IMR-90 (cell line): ENCODE measurements around the gene RB1. TPM values are rescaled to one million over a fixed set of nuclear protein-coding genes. Genes with fewer than 3 reads are reported as not detected.

Experiments used
- ATAC-seq: fragments of 200-7000 bp; cut with Tn5 transposase; 2 replicates; pipeline ENCODE4 v1.9.1; 2020; ENCODE audit warnings: low read depth, mild to moderate bottlenecking, moderate library complexity
- BruUV-seq: library from RNA; stranded (reverse); fragments of 400-500 nt; replicated peaks from 2 replicates; lab custom pipeline; 2021; lab: Mats Ljungman, UMichigan
- CTCF ChIA-PET: fragments of 300-600 bp; formaldehyde crosslinking; extraction: SDS; loops from one replicate; lab custom pipeline; 2021; ENCODE audit warnings: antibody characterized with exemption; lab: Yijun Ruan, JAX
- POLR2A ChIA-PET: fragments of 300-600 bp; sonication (Branson Sonifier 250); formaldehyde crosslinking; loops from one replicate; lab custom pipeline; 2022; ENCODE audit warnings: antibody characterized with exemption; ENCODE audit not compliant: unreplicated experiment; lab: Charles Lee
- DNase-seq: peaks from one replicate; pipeline ENCODE4 v3.0.0; 2013
- H2AFZ ChIP-seq: replicated peaks from 2 replicates; pipeline ENCODE3; 2013; ENCODE audit warnings: low read length, mild to moderate bottlenecking; ENCODE audit not compliant: poor library complexity
- H2AK5ac ChIP-seq: 2 replicates; pipeline ENCODE4 v1.6.1; 2013; ENCODE audit warnings: low read depth, low read length, inconsistent platforms
- H2AK9ac ChIP-seq: replicated peaks from 2 replicates; pipeline ENCODE3; 2013; ENCODE audit warnings: mild to moderate bottlenecking, low read depth, low read length, moderate library complexity; ENCODE audit not compliant: poor library complexity
- H2BK120ac ChIP-seq: 2 replicates; pipeline ENCODE4 v1.6.1; 2013; ENCODE audit warnings: low read depth, low read length, inconsistent platforms
- H2BK15ac ChIP-seq: 3 replicates; pipeline ENCODE4 v1.6.1; 2013; ENCODE audit warnings: low read depth, low read length, inconsistent platforms
- H2BK20ac ChIP-seq: 2 replicates; pipeline ENCODE4 v1.6.1; 2013; ENCODE audit warnings: low read depth, mild to moderate bottlenecking, inconsistent platforms, low read length, moderate library complexity
- H2BK5ac ChIP-seq: 2 replicates; pipeline ENCODE4 v1.6.1; 2013; ENCODE audit warnings: mild to moderate bottlenecking, low read depth, low read length, inconsistent platforms; ENCODE audit not compliant: poor library complexity, severe bottlenecking
- H3K14ac ChIP-seq: replicated peaks from 2 replicates; pipeline ENCODE4 v1.6.1; 2013; ENCODE audit warnings: low read depth, low read length, inconsistent platforms
- H3K18ac ChIP-seq: 2 replicates; pipeline ENCODE4 v1.6.1; 2013; ENCODE audit warnings: low read depth, low read length, control low read depth
- H3K23ac ChIP-seq: 2 replicates; pipeline ENCODE4 v1.6.1; 2013; ENCODE audit warnings: low read depth, low read length, inconsistent platforms
- H3K27ac ChIP-seq: 2 replicates; pipeline ENCODE4 v1.5.1; 2013; ENCODE audit warnings: mild to moderate bottlenecking, control low read depth, low read length; ENCODE audit not compliant: insufficient read depth
- H3K27me3 ChIP-seq: 2 replicates; pipeline ENCODE4 v1.6.1; 2013; ENCODE audit warnings: low read length; ENCODE audit not compliant: control insufficient read depth, insufficient read depth
- H3K36me3 ChIP-seq: 2 replicates; pipeline ENCODE4 v1.6.1; 2013; ENCODE audit warnings: low read length, mixed read lengths; ENCODE audit not compliant: control insufficient read depth, insufficient read depth
- H3K4ac ChIP-seq: 2 replicates; pipeline ENCODE4 v1.6.1; 2013; ENCODE audit warnings: low read depth, low read length, inconsistent platforms
- H3K4me1 ChIP-seq: 2 replicates; pipeline ENCODE4 v1.6.1; 2013; ENCODE audit warnings: low read length, mixed read lengths; ENCODE audit not compliant: control insufficient read depth, insufficient read depth
- H3K4me2 ChIP-seq: 2 replicates; pipeline ENCODE4 v1.6.1; 2013; ENCODE audit warnings: low read depth, mild to moderate bottlenecking, control low read depth, low read length, moderate library complexity
- H3K4me3 ChIP-seq: 2 replicates; pipeline ENCODE4 v1.5.1; 2013; ENCODE audit warnings: low read depth, mild to moderate bottlenecking, control low read depth, low read length, moderate library complexity; ENCODE audit not compliant: insufficient read depth
- H3K56ac ChIP-seq: 2 replicates; pipeline ENCODE4 v1.6.1; 2013; ENCODE audit warnings: low read length, inconsistent platforms; ENCODE audit not compliant: insufficient read depth; ENCODE audit errors: extremely low read depth
- H3K79me1 ChIP-seq, 2 experiments: 2 replicates each; pipeline ENCODE4 v1.6.1; 2013; ENCODE audit warnings: low read length in 2 of 2, inconsistent platforms in 1 of 2, low read depth in 1 of 2
- H3K9ac ChIP-seq: 2 replicates; pipeline ENCODE4 v1.6.1; 2013; ENCODE audit warnings: low read depth, low read length, control low read depth
- H3K9me1 ChIP-seq: 2 replicates; pipeline ENCODE4 v1.6.1; 2013; ENCODE audit warnings: low read length, inconsistent platforms; ENCODE audit not compliant: insufficient read depth
- H3K9me3 ChIP-seq: 2 replicates; pipeline ENCODE4 v1.6.1; 2013; ENCODE audit warnings: low read length; ENCODE audit not compliant: control insufficient read depth, insufficient read depth
- H4K20me1 ChIP-seq: 2 replicates; pipeline ENCODE4 v1.6.1; 2013; ENCODE audit warnings: low read length, inconsistent platforms; ENCODE audit not compliant: insufficient read depth
- H4K5ac ChIP-seq: 2 replicates; pipeline ENCODE4 v1.6.1; 2013; ENCODE audit warnings: mild to moderate bottlenecking, low read depth, low read length, control low read depth
- H4K8ac ChIP-seq, 2 experiments: 2 replicates each; pipeline ENCODE4 v1.6.1; 2013; ENCODE audit warnings: low read depth in 2 of 2, low read length in 2 of 2, control low read depth in 1 of 2, inconsistent platforms in 1 of 2
- H4K91ac ChIP-seq: 2 replicates; pipeline ENCODE4 v1.6.1; 2013; ENCODE audit warnings: low read depth, low read length, inconsistent platforms; ENCODE audit not compliant: insufficient read depth
- BHLHE40 ChIP-seq: fragments of 150-350 bp; IDR thresholded peaks from 2 replicates; pipeline ENCODE4 v1.6.1; 2016; ENCODE audit warnings: mild to moderate bottlenecking, low read depth, low read length
- CEBPB ChIP-seq: IDR thresholded peaks from 2 replicates; pipeline ENCODE4 v1.6.1; 2012; ENCODE audit warnings: low read depth, low read length, improper control_type of control experiment
- CHD1 ChIP-seq: IDR thresholded peaks from 2 replicates; pipeline ENCODE4 v1.6.1; 2012; ENCODE audit warnings: low read depth, low read length, improper control_type of control experiment
- ELK1 ChIP-seq: fragments of 150-350 bp; IDR thresholded peaks from 2 replicates; pipeline ENCODE4 v1.6.1; 2016; ENCODE audit warnings: low read depth, mild to moderate bottlenecking, low read length, moderate library complexity, borderline replicate concordance
- MAFK ChIP-seq: IDR thresholded peaks from 2 replicates; pipeline ENCODE4 v1.6.1; 2012; ENCODE audit warnings: low read depth, low read length, improper control_type of control experiment
- MAZ ChIP-seq: IDR thresholded peaks from 2 replicates; pipeline ENCODE4 v1.6.1; 2012; ENCODE audit warnings: low read depth, mild to moderate bottlenecking, low read length, improper control_type of control experiment, moderate library complexity, borderline replicate concordance
- NFE2L2 ChIP-seq: fragments of 150-350 bp; IDR thresholded peaks from 2 replicates; pipeline ENCODE4 v1.6.1; 2016; ENCODE audit warnings: low read depth, mild to moderate bottlenecking, low read length
- POLR2A ChIP-seq: IDR thresholded peaks from 2 replicates; pipeline ENCODE4 v1.6.1; 2012; ENCODE audit warnings: mild to moderate bottlenecking, low read depth, low read length
- WGBS, 2 experiments: methylation state at CpG; one replicate each; pipeline versions ENCODE4 v1.1.5 to v1.1.7; 2013; ENCODE audit warnings: missing lambda C conversion rate in 2 of 2; ENCODE audit not compliant: insufficient read length in 1 of 2; ENCODE audit errors: extremely low coverage in 2 of 2; 5-methylcytosine and 5-hydroxymethylcytosine counted together
- dilution Hi-C: fragments of 300-500 bp; cut with HindIII; formaldehyde crosslinking; loops from one replicate; pipeline ENCODE4 v1.14.3; 2018; ENCODE audit warnings: low sequenced_read_pairs; ENCODE audit not compliant: unreplicated experiment
- in situ Hi-C: fragments of 300-500 bp; cut with MboI; formaldehyde crosslinking; loops from 3 replicates; pipeline ENCODE4 v1.14.3; 2019; ENCODE audit warnings: low sequenced_read_pairs, inconsistent platforms, mixed read lengths
- intact Hi-C: fragments of 100-400 bp; cut with micrococcal nuclease; formaldehyde crosslinking; loops from 2 replicates; pipeline ENCODE4 v1.10.0; 2022
- polyA plus RNA-seq, 3 experiments: library from polyadenylated mRNA; depleted of rRNA; stranded (reverse); fragments of >200 nt; gene quantifications; 2 replicates each; pipeline ENCODE4 v1.2.3, GENCODE V29; 2012; ENCODE audit warnings: low replicate concordance in 1 of 3
- total RNA-seq: library from RNA; depleted of rRNA; stranded (reverse); fragments of >200 nt; gene quantifications from 2 replicates; pipeline ENCODE4 v1.2.3, GENCODE V29; 2012
- TF ChIP-seq, protein P1 (sequence below): fragments of 150-350 bp; IDR thresholded peaks from 2 replicates; pipeline ENCODE4 v1.6.1; 2017; ENCODE audit warnings: mild to moderate bottlenecking, antibody characterized with exemption, low read length, low read depth

Gene RB1
- total and polyA plus RNA-seq, 2 of the 4 experiments (the other 2 are of a cell fraction) = 11.4 to 15.4 TPM

GRCh38 chr13:48486836-48487235 lies 183.3 kb downstream of the RB1 start:
- Histone ChIP-seq H3K56ac (no peak overlapping the region), H2AFZ (no peak overlapping the region), H2AK9ac (no peak overlapping the region), H3K14ac (no peak overlapping the region), H3K4me2 (no peak overlapping the region), H2BK15ac (no peak overlapping the region), H3K4me3 (no peak overlapping the region), H3K27ac (no peak overlapping the region), H4K91ac (no peak overlapping the region), H2BK120ac (no peak overlapping the region), H4K20me1 (no peaks in the 10 kb centered on the region), H2BK5ac (no peak overlapping the region), H3K9ac (no peak overlapping the region), H2BK20ac (no peak overlapping the region), H4K5ac (no peak overlapping the region), H3K9me3 (no peaks in the 10 kb centered on the region), H3K9me1 (no peaks in the 10 kb centered on the region), H3K36me3 (no peaks in the 10 kb centered on the region), H3K4ac (no peak overlapping the region), H3K79me1 (no peaks in the 10 kb centered on the region), H2AK5ac (no peak overlapping the region), H3K23ac (no peak overlapping the region), H3K4me1 (no peaks in the 10 kb centered on the region), H3K18ac (no peak overlapping the region), H3K27me3 (no peaks in the 10 kb centered on the region), H4K8ac (no peak overlapping the region)
- ChIA-PET POLR2A (no interaction called here), CTCF (no interaction called here)
- BruUV-seq = no TSS peak
- ATAC-seq = no peak
- no peak for TF ChIP-seq POLR2A
- no peak for TF ChIP-seq CHD1
- TF ChIP-seq MAFK = no peak
- no peak for TF ChIP-seq BHLHE40
- no peak for TF ChIP-seq MAZ
- TF ChIP-seq NFE2L2 = no peak
- TF ChIP-seq ELK1 = no peak
- TF ChIP-seq, protein P1, sequence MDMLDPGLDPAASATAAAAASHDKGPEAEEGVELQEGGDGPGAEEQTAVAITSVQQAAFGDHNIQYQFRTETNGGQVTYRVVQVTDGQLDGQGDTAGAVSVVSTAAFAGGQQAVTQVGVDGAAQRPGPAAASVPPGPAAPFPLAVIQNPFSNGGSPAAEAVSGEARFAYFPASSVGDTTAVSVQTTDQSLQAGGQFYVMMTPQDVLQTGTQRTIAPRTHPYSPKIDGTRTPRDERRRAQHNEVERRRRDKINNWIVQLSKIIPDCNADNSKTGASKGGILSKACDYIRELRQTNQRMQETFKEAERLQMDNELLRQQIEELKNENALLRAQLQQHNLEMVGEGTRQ = no peak
- TF ChIP-seq CEBPB = no peak
- no peak for DNase-seq
- 100% methylated on average over 2 of the region's 5 CpGs; no CpG with 5 or more reads in 1 of the 2 experiments for WGBS, 2 experiments
- intact Hi-C loops = no loop called here
- in situ Hi-C loops = no loop called here
- dilution Hi-C loops = no loop called here
